ENCODE results near the gene ZNF516. TPM values are rescaled to one million over a fixed set of nuclear protein-coding genes. Genes with fewer than 3 reads are reported as not detected.

Gene ZNF516
- total RNA-seq, 1 experiment from 2014 or later: 28.3 TPM

- no peak for DNase-seq (ENCODE audit: unreplicated experiment)
- ChIA-PET CTCF (interaction anchor here (0.7 kb wide), 2 partner anchors 340 to 1328 kb away, joined by 3 read pairs; no protein-coding TSS in a partner anchor), POLR2A (no interaction called here)
- BruUV-seq (replicated peaks): no TSS peak
- peaks cover 18% of the 10 kb centered on the region for H3K4me1 Mint-ChIP-seq (ENCODE audit: insufficient read depth, unreplicated experiment)
- H3K4me3 Mint-ChIP-seq (ENCODE audit: unreplicated experiment): no peak overlapping the region
- no peaks in the 10 kb centered on the region for H3K27me3 Mint-ChIP-seq (ENCODE audit: insufficient read depth, unreplicated experiment)
- H3K9me3 Mint-ChIP-seq (ENCODE audit: unreplicated experiment): no peaks in the 10 kb centered on the region
- no peak for TF ChIP-seq CTCF (IDR thresholded peaks at IDR 0.05; ENCODE audit: unreplicated experiment)
- no peak overlapping the region for H3K27ac Mint-ChIP-seq (ENCODE audit: low read depth, unreplicated experiment)
- intact Hi-C loops (cut with micrococcal nuclease): no loop called here
- H3K36me3 Mint-ChIP-seq (ENCODE audit: insufficient read depth, unreplicated experiment): peaks cover 28% of the 10 kb centered on the region
These were observed 124.8 kb downstream of the ZNF516 start for GRCh38 chr18:76370201-76370600.

GRCh38 chr18:76369791-76370190 lies 125.3 kb downstream of the ZNF516 start:
- ChIA-PET CTCF (no interaction called here), POLR2A (no interaction called here)
- Mint-ChIP-seq H3K36me3 (ENCODE audit: insufficient read depth, unreplicated experiment) (peaks cover 28% of the 10 kb centered on the region), H3K4me3 (ENCODE audit: unreplicated experiment) (no peak overlapping the region), H3K27me3 (ENCODE audit: insufficient read depth, unreplicated experiment) (no peaks in the 10 kb centered on the region), H3K9me3 (ENCODE audit: unreplicated experiment) (no peaks in the 10 kb centered on the region), H3K27ac (ENCODE audit: low read depth, unreplicated experiment) (no peak overlapping the region), H3K4me1 (ENCODE audit: insufficient read depth, unreplicated experiment) (peaks cover 14% of the 10 kb centered on the region)
- no peak for TF ChIP-seq CTCF (IDR thresholded peaks at IDR 0.05; ENCODE audit: unreplicated experiment)
- intact Hi-C loops (cut with micrococcal nuclease): no loop called here
- no TSS peak for BruUV-seq (replicated peaks)
- no peak for DNase-seq (ENCODE audit: unreplicated experiment)

- DNase-seq (ENCODE audit: unreplicated experiment): no peak
- TF ChIP-seq CTCF (IDR thresholded peaks at IDR 0.05; ENCODE audit: unreplicated experiment): no peak
- Mint-ChIP-seq H3K4me3 (ENCODE audit: unreplicated experiment) (no peak overlapping the region), H3K27me3 (ENCODE audit: insufficient read depth, unreplicated experiment) (no peaks in the 10 kb centered on the region), H3K27ac (ENCODE audit: low read depth, unreplicated experiment) (no peak overlapping the region), H3K4me1 (ENCODE audit: insufficient read depth, unreplicated experiment) (peaks cover 8% of the 10 kb centered on the region), H3K9me3 (ENCODE audit: unreplicated experiment) (no peaks in the 10 kb centered on the region), H3K36me3 (ENCODE audit: insufficient read depth, unreplicated experiment) (peaks cover 28% of the 10 kb centered on the region)
- intact Hi-C loops (cut with micrococcal nuclease): no loop called here
- ChIA-PET CTCF (no interaction called here), POLR2A (no interaction called here)
- BruUV-seq (replicated peaks): no TSS peak
These were observed 126.1 kb downstream of the ZNF516 start for GRCh38 chr18:76368976-76369375.

GRCh38 chr18:76368271-76368670 lies 126.8 kb downstream of the ZNF516 start:
- Mint-ChIP-seq H3K4me1 (ENCODE audit: insufficient read depth, unreplicated experiment) (peaks cover 2% of the 10 kb centered on the region), H3K9me3 (ENCODE audit: unreplicated experiment) (no peaks in the 10 kb centered on the region), H3K27ac (ENCODE audit: low read depth, unreplicated experiment) (no peak overlapping the region), H3K4me3 (ENCODE audit: unreplicated experiment) (no peak overlapping the region), H3K27me3 (ENCODE audit: insufficient read depth, unreplicated experiment) (no peaks in the 10 kb centered on the region), H3K36me3 (ENCODE audit: insufficient read depth, unreplicated experiment) (peaks cover 31% of the 10 kb centered on the region)
- POLR2A ChIA-PET: interaction anchor here (0.5 to 1.2 kb wide), 2 partner anchors 357 to 1786 kb away, joined by 3 read pairs; no protein-coding TSS in a partner anchor
- CTCF ChIA-PET: interaction anchor here (1.4 kb wide), 2 partner anchors 19 to 30 kb away, joined by 4 to 7 read pairs; no protein-coding TSS in a partner anchor
- no peak for TF ChIP-seq CTCF (IDR thresholded peaks at IDR 0.05; ENCODE audit: unreplicated experiment)
- no peak for DNase-seq (ENCODE audit: unreplicated experiment)
- no TSS peak for BruUV-seq (replicated peaks)
- intact Hi-C loops (cut with micrococcal nuclease): no loop called here
